ENCODE measurements around the gene HSD17B11.
"Not testable (repeated sequence)": the region's sequence is repeated elsewhere in the genome, so short reads cannot be mapped to it uniquely, and the experiment has no call there.

The HSD17B11 gene

DNA sequence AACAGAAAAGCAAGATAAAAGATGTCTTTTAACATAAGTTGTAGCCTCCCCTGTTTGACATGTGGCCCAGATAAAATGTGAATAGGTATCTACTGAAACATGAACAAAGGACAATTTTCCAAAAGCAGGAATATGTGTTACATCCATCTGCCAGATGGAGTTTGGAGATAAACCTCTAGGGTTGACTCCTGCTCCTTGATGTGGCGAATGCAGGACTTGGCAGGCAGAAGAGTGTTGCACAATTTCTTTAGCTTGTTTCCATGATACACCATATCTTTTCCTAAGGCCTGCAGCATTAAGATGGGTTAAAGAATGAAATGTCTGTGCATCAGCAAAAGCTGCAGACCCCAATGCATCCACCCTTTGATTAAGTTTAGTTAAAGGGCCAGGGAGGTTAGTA is 12.7 kb upstream of the HSD17B11 start:
- not testable (repeated sequence) for DNase-seq

DNA sequence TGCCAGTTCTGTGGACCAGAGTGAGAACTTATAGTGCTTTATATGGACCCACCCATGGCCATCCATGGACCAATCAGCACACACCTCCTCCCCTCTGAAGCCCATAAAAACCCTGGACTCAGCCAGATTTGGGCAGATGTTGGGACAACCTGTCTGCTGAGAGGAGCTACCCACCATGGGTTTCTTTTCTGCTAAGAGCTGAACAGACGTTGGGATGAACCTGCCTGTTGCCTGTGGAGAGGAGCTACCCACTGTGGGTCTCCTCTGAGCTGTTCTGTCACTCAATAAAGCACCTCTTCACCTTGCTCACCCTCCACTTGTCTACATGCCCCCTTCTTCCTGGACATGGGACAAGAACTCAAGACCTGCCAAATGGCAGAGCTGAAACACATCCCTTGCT is 9.0 kb upstream of the HSD17B11 start:
- no peak for DNase-seq

DNA sequence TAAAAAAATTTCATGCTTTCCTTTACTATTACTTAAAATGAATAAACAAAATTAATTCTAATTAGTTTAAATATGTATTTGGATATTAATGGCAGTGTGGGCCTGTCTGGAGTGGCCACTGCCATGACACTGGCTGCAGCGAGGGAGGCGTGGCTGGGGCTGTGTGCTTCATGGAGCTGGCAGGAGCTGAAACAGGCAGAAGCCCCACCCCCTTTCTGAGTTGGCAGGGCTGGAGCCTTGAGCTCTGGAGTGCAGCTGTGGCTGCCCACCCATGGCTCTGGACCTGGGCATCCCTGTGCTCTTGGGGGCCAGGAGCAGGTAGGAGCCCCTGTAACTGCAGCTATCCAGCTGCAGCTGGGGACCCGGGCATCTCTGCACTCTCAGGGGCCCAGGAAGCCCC is 8.2 kb upstream of the HSD17B11 start:
- no peak for DNase-seq

GRCh38 chr4:87395851-87396250 is 4.9 kb upstream of the HSD17B11 start:
- DNase-seq, result not testable (repeated sequence)

DNA sequence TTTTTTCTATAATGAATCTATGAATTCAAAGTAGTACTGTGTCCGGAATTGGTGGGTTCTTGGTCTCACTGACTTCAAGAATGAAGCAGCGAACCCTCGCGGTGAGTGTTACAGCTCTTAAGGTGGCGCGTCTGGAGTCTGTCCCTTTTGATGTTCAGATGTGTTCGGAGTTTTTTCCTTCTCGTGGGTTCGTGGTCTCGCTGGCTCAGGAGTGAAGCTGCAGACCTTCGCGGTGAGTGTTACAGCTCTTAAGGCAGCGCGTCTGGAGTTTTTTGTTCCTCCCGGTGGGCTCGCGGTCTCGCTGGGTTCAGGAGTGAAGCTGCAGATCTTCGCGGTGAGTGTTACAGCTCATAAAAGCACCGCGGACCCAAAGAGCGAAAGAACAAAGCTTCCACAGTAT is 4.1 kb upstream of the HSD17B11 start:
- DNase-seq, result not testable (repeated sequence)

GRCh38 chr4:87392183-87392582 is 1.2 kb upstream of the HSD17B11 start:
- no peak for DNase-seq

- no peak for DNase-seq
Measured at GRCh38 chr4:87391576-87392054, 627 bp upstream of the HSD17B11 start.

GRCh38 chr4:87390551-87390890 is 467 bp downstream of the HSD17B11 start:
- no peak for DNase-seq

DNA sequence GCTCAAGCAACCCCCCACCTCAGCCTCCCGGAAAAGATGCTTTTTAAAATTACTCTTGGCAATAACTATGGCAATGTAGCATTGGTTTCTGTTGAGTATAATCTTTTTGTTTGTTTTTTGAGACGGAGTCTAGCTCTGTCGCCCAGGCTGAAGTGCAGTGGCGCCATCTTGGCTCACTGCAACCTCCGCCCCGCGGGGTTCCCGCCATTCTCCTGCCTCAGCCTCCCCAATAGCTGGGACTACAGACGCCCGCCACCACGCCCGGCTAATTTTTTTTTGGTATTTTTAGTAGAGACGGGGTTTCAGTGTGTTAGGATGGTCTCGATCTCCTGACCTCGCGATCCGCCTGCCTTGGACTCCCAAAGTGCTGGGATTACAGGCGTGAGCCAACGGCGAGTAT is 933 bp downstream of the HSD17B11 start:
- DNase-seq, result not testable (repeated sequence)

DNA sequence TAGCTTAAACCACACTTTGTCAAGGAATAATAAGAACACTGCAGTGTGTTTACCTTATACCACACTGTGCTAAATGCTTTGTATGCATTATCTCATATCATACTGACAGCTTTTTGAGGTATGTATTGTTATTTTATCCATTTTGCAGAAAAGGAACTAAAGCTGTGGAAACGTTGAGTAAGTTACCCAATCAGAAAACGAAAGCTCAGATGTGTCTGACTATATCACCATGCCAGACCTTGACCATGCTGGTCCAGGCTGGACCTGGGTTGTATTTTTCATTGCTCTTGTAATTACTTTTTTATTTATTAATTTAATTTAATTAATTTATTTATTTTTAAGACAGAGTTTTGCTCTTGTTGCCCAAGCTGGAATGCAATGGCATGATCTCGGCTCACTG is 2.1 kb downstream of the HSD17B11 start:
- DNase-seq, result no peak

- no peak for DNase-seq
Measured at GRCh38 chr4:87387237-87387636, 3.8 kb downstream of the HSD17B11 start.

DNA sequence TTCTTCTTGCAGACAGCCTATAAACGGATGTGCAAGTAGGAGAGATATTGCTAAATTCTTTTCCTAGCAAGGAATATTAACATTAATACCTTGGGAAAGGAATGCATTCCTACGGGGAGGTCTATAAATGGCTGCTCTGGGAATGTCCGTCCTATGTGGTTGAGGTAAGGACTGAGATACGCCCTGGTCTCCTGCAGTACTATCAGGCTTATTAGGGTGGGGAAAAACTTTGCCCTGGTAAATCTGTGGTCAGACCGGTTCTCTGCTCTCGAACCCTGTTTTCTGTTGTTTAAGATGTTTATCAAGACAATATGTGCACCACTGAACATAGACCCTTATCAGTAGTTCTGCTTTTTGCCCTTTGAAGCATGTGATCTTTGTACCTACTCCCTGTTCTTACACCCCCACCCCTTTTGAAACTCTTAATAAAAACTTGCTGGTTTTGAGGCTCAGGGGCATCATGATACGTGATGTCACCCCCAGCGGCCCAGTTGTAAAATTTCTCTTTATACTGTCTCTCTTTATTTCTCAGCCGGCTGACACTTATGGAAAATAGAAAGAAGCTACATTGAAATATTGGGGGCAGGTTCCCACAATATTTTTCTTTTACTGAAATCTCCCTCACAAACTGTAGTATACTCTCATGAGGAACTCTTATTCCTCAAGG is 6.4 kb downstream of the HSD17B11 start:
- DNase-seq, result not testable (repeated sequence)

GRCh38 chr4:87382931-87383330 is 8.1 kb downstream of the HSD17B11 start:
- DNase-seq, result no peak

GRCh38 chr4:87382116-87382515 is 8.9 kb downstream of the HSD17B11 start:
- no peak for DNase-seq

DNA sequence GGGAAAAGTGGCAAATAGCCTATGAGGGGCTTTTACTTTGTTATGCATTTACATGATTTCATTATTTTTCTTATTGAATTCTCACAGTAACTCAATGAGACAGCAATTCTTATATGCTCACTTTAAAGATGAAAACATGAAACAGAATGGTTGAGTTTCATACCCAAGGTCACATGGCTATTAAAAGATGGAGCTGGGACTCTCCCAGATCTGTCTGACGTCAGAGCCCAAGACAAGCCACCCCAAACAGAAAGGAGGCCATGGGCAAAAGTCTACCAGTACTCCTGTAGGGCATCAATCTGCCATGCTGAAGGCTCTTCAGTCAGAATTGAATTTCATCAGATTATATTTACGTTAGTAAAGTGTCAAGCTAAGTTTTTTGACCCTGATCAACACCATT is 13.2 kb downstream of the HSD17B11 start:
- DNase-seq, result no peak

GRCh38 chr4:87375719-87376291 is 15.2 kb downstream of the HSD17B11 start:
- peak; percentile 28 for DNase-seq

DNA sequence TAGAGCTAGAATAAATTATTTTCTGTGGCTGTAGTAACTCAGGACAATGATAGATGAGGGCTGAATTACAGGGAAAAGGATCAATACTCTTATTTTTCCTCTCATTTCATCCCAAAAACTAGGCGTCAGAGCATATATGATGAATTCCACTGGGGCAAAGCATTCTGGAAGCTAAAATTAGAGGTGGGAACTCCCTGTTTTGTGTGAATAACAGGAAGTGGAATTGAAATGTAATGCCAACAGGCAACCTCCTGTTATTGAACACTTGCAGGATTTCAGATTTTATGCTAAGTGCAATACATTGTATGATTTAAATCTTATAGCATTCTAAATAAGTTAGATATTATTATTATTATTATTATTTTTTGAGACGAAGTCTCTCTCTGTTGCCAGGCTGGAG is 20.9 kb downstream of the HSD17B11 start:
- no peak for DNase-seq

DNA sequence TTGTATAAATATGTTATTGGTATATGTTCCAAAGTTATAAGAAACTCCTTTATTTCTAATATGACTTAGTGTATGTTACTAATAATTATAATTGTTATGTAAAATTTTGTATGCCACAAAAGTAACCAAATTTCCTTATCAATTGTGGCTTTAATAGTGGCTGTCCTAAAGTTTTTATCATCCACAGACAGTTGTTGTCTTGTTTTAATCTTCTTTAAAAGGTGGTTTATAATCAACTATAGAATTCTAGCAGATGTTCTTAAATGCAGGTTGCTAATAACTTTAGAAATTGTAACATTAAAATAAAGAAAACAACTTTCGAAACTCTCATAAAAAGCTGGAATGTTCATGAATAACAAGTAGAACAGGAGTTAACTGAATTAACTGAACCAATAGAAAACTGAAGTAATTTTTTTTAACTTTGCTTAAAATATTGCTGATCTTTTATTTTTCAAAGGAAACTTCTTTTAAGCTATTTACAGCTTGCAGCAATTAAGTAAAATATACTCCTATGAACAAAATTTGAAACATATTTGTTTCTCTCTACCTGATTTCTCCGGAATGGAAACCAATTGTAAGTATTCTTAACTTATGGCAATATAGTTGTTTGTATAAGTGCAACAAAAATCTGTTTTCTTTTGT is 24.3 kb downstream of the HSD17B11 start:
- no peak for DNase-seq

- DNase-seq, result no peak
Measured at GRCh38 chr4:87365348-87365747, 25.6 kb downstream of the HSD17B11 start.

DNA sequence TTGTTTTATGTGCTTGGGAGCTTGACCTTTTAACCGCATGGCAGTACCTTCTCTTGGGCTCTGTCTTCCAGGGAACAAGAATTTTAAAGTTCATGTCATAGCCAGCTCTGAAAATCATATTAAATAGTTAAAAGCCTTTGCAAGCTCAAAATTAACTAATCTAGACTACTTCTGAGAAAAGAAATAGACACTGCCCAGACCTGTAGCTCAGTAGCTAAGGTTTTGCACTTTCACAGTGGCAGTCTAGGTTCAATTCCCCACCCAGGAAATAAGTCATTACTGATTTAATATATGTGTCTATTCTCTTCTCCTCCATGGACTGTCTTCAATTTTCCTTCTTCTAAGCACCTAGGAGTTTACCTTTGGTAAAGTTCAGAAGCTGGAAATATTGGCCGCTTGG is 27.4 kb downstream of the HSD17B11 start:
- DNase-seq, result no peak

DNA sequence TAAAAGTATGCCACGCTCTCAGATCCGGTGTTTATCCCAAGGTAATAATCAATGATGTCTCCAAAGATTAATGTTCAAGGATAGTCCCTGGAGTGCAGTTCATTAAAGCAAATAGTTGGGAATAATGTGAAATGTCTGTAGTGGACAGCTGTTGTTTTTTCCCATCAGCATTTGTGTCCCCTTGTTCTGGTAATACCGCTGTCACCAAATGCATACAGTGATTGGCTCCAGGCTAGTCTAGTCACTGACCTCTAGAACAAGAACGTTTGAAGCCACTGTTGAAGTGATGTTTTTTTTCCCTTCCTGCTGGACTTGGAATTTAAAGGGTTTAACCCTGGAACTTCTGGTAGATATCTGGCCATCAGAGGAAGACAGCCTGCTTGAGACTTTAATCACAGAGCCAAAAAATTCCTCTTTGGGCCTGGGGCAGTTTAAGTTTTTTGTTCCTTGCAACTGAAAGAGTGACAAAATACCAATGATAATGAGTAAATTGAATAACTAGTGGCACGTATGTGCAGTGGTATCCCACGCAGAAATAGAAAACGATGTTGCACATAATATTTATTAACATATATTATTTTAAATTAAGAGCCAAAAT is 30.6 kb downstream of the HSD17B11 start:
- no peak for DNase-seq

GRCh38 chr4:87359258-87359657 is 31.7 kb downstream of the HSD17B11 start:
- no peak for DNase-seq

GRCh38 chr4:87356832-87357526 is 34.0 kb downstream of the HSD17B11 start:
- DNase-seq, result no peak
